SH-SY5Y (cell line): ENCODE results near the gene CD163L1.

Experiments
- GATA2 ChIP-seq: IDR thresholded peaks from 2 replicates; pipeline ENCODE4 v1.6.1; 2011; ENCODE audit warnings: mild to moderate bottlenecking, low read depth, low read length
- GATA3 ChIP-seq: IDR thresholded peaks from 2 replicates; pipeline ENCODE4 v1.6.1; 2011; ENCODE audit warnings: low read depth, mild to moderate bottlenecking, low read length, moderate library complexity

DNA sequence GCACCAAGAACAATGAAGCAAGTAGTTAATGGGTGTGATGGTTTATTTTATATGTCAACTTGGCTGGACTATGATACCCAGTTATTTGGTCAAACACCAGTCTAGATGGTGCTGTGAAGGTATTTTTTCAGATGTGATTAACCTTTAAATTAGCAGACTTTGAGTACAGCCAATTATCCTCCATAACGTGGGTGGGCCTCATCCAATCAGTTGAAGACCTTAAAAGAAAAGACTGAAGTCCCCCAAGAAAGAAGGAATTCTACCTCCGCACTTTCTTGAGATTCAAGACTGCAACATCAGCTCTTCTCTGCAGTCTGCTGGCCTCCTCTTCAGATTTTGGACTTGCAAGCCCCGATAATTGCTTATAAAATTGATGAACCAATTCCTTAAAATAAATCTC lies 47.5 kb downstream of the CD163L1 start:
- no peak for TF ChIP-seq GATA2
- TF ChIP-seq GATA3, result no peak
